Heart left ventricle (tissue), 16 donors: ENCODE results near the gene PLPPR2. TPM values are rescaled to one million over a fixed set of nuclear protein-coding genes. Genes with fewer than 3 reads are reported as not detected.
"Not testable (repeated sequence)": the region's sequence is repeated elsewhere in the genome, so short reads cannot be mapped to it uniquely, and the experiment has no call there.

Source experiments
- ATAC-seq, 4 donors: fragments of 200-7000 bp; cut with Tn5 transposase; one replicate each; pipeline ENCODE4 v1.9.1; 2020 to 2022; ENCODE audit warnings: moderate library complexity in 4 of 4, mild to moderate bottlenecking in 3 of 4, moderate number of reproducible peaks in 1 of 4
- DNase-seq, 5 donors: peaks; one replicate each; pipeline ENCODE4 v3.0.0-alpha.2; 2020
- H3K27ac ChIP-seq, 12 donors: fragments of 200-600 bp; sonication (generic) in 4 of 12; one replicate each; pipeline versions ENCODE4 v1.5.0 to v1.8.0; 2016 to 2022; ENCODE audit warnings: mild to moderate bottlenecking in 2 of 12
- H3K27me3 ChIP-seq, 9 donors: fragments of 200-600 bp; sonication (generic) in 2 of 9; one replicate each; pipeline versions ENCODE4 v1.5.1 to v1.8.0; 2016 to 2022; ENCODE audit warnings: mild to moderate bottlenecking in 3 of 9
- H3K36me3 ChIP-seq, 9 donors: fragments of 200-600 bp; sonication (generic) in 2 of 9; one replicate each; pipeline versions ENCODE4 v1.5.0 to v1.8.0; 2018 to 2022; ENCODE audit warnings: mild to moderate bottlenecking in 2 of 9
- H3K4me1 ChIP-seq, 12 donors: fragments of 200-600 bp; sonication (generic) in 4 of 12; one replicate each; pipeline versions ENCODE4 v1.5.0 to v1.8.0; 2016 to 2022; ENCODE audit warnings: mild to moderate bottlenecking in 3 of 12
- H3K4me3 ChIP-seq, 12 donors: fragments of 200-600 bp; sonication (generic) in 4 of 12; one replicate each; pipeline versions ENCODE4 v1.5.0 to v1.8.0; 2017 to 2022; ENCODE audit warnings: mild to moderate bottlenecking in 9 of 12, moderate library complexity in 4 of 12
- H3K9me3 ChIP-seq, 12 donors: fragments of 200-600 bp; sonication (generic) in 4 of 12; one replicate each; pipeline versions ENCODE4 v1.5.0 to v1.8.0; 2016 to 2022; ENCODE audit warnings: mild to moderate bottlenecking in 1 of 12
- POLR2A ChIP-seq, 2 donors: fragments of 450-650 bp; IDR thresholded peaks; one replicate each; pipeline ENCODE4 v1.6.1; 2017; ENCODE audit warnings: antibody characterized with exemption in 2 of 2, mild to moderate bottlenecking in 2 of 2, moderate library complexity in 2 of 2
- WGBS, 4 donors: extraction: QIAGEN DNeasy Blood & Tissue Kit in 2 of 4; methylation state at CpG; one replicate each; pipeline versions ENCODE4 v1.1.5 to v1.1.7; 2013 to 2018; 5-methylcytosine and 5-hydroxymethylcytosine counted together
- intact Hi-C, 10 donors: fragments of 100-400 bp; cut with DNase I; formaldehyde crosslinking; loops; one replicate each; pipeline versions ENCODE4 v1.11.1 to v1.14.2; 2022
- polyA plus RNA-seq, 2 donors: library from polyadenylated mRNA; stranded (reverse); fragments of 200-250 nt; gene quantifications; one replicate each; pipeline ENCODE4 v1.2.3, GENCODE V29; 2013
- total RNA-seq, 9 donors: library from RNA; depleted of rRNA in 2 of 9; stranded (reverse); fragments of >200 nt in 2 of 9; fragmentation: NEBNext Ultra II Directional in 3 of 9; extraction: Animal tissue kit (Norgen Biotek cat#: 25700) in 3 of 9; gene quantifications; one replicate each; pipeline versions ENCODE4 v1.1.0 to v1.2.4, GENCODE V29; 2016 to 2023
- TF ChIP-seq, protein P1 (sequence below), 12 donors: fragments of 200-600 bp; sonication (generic) in 4 of 12; IDR thresholded peaks; one replicate each; pipeline versions ENCODE4 v1.5.0 to v1.8.0; 2018 to 2022; ENCODE audit warnings: antibody characterized with exemption in 12 of 12, mild to moderate bottlenecking in 5 of 12
- donor health status: ischemic (EF 13 %, LVEDD 7.1; RV severe dilation, severe dysfunction).
- donor health status: healthy with polysubstance abuse.
- donor health status: DM: no; HTN: yes; CAD: no.
- donor health status: DM: no; HTN: no; CAD: no.
- donor health status: ischemic (EF 25% LVEDD 6.9; RV normal size, moderate dysfunction).
- donor health status: ischemic (EF 25% LVEDD 5.7; RV mildly dilated, moderate dysfunction).
- donor health status: healthy.
- donor health status: DM: yes; HTN: yes; CAD: no.
- donor health status: ischemic (EF 35%, LVEDD 5.7; RV mildly dilated, moderate dysfunction).
- donor health status: nonischemic (EF 11% LVEDD 7.7; RV severe dilation, severe dysfunction).
- donor health status: DM: yes; HTN: yes; CAD: no.
- donor health status: PGD.
- donor health status: ischemic (EF 29% LVEDD 5.4; RV normal size, mild dysfunction).
- donor health status: nonischemic (EF 23%, LVEDD 6.1; RV moderate dilation, normal function).

PLPPR2 gene
- total and polyA plus RNA-seq, 11 donors = 4.5 to 24.8 (median 11.2) TPM

DNA sequence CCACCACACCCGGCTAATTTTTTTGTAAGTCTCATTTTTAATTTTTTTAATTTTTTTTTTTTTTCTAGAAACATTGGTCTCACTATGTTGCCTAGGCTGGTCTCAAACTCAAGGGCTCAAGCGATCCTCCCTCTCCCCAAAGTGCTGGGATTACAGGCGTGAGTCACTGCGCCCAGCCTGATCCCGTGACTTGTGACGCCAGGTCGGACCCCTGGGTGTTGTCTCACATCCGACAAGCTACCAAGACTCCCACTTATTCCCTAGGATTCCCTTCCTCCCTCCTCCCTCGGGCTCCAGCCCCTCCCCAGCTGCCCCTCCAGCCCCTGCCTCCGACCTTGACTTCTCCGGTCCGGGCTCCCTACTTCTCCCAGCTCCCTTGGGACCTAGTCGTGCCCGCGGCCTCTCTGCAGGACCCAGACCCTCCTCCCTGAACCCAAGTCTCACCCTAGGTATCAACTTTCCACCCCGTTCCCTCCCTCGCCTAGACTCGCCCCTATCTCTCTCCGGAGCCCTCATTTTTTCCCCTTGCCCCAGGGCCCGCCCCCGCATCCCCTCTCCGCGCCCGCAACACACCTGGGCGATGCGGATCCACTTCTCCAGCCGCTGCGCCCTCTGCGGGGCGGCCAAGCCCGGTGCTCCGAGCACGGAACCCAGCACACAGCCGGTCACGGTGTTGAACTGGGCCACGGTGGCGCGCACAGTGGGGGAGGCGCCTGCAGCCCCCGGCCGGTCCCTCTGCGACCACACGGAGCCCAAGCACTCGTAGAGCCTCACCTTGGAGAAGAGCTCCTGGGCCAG is 50.8 kb downstream of the PLPPR2 start:
- ATAC-seq (peak; percentile 45 to 80 (median 60)), DNase-seq (peak in 1 of 5 donors; percentile 28)
- Histone ChIP-seq H3K4me1 (peaks cover 0 to 9% (median 0%) of the 10 kb centered on the region in 12 donors), H3K27ac (no peak overlapping the region), H3K9me3 (no peaks in the 10 kb centered on the region), H3K36me3 (peaks cover 0 to 4% (median 0%) of the 10 kb centered on the region in 9 donors), H3K4me3 (no peak overlapping the region), H3K27me3 (peaks cover 0 to 10% (median 0%) of the 10 kb centered on the region in 9 donors)
- intact Hi-C loops = no loop called here
- 24 to 36% (median 31%) methylated on average over 37 to 44 of the region's 44 CpGs for WGBS, 4 donors
- TF ChIP-seq POLR2A (IDR thresholded peaks at IDR 0.05) = no peak
- TF ChIP-seq, protein P1, sequence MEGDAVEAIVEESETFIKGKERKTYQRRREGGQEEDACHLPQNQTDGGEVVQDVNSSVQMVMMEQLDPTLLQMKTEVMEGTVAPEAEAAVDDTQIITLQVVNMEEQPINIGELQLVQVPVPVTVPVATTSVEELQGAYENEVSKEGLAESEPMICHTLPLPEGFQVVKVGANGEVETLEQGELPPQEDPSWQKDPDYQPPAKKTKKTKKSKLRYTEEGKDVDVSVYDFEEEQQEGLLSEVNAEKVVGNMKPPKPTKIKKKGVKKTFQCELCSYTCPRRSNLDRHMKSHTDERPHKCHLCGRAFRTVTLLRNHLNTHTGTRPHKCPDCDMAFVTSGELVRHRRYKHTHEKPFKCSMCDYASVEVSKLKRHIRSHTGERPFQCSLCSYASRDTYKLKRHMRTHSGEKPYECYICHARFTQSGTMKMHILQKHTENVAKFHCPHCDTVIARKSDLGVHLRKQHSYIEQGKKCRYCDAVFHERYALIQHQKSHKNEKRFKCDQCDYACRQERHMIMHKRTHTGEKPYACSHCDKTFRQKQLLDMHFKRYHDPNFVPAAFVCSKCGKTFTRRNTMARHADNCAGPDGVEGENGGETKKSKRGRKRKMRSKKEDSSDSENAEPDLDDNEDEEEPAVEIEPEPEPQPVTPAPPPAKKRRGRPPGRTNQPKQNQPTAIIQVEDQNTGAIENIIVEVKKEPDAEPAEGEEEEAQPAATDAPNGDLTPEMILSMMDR (IDR thresholded peaks at IDR 0.05) = peak in 9 of 12 donors; percentile 23 to 54 (median 33)

DNA sequence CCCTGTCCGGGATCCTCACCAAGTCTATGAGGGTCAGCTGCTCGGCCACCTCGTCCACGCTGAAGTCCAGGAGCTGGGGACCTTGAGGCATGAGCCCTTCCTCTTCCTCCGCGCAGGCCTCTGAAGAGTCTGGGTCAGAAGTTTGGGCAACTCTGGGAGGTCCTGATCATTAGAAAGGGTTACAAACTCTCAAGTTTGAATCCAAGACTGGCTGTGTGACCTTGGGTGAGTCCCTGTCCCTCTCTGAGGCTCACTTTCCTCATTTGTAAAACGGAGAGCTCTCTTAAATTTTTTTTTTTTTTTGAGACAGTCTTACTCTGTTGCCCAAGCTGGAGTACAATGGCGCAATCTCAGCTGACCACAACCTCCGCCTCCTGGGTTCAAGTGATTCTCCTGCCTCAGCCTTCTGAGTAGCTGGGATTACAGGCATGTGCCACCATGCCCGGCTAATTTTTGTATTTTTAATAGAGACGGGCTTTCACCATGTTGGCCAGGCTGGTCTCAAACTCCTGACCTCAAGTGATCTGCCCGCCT is 51.5 kb downstream of the PLPPR2 start:
- H3K9me3 ChIP-seq, ATAC-seq, intact Hi-C loops, H3K36me3 ChIP-seq, H3K27me3 ChIP-seq, H3K4me3 ChIP-seq, H3K4me1 ChIP-seq, DNase-seq, H3K27ac ChIP-seq: not testable (repeated sequence)
- 76 to 81% (median 77%) methylated on average over 11 to 12 of the region's 12 CpGs for WGBS, 4 donors

DNA sequence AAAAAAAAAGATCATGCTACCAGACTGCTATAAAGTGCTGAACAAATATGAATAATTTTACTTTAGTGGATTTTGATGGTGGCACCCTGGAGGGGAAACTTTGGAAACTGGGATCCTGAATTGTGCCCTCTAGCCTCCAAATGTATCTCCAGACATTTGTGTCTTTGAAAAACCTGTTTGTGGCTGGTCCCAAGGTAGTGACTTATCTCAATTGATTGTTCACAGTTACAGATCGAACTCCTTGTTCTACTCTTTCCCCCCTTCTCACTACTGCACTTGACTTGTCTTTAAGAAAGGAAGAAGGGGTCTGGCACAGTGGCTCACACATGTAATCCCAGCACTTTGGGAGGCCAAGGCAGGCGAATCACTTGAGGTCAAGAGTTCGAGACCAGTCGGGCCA is 53.4 kb downstream of the PLPPR2 start:
- DNase-seq = no peak
- Histone ChIP-seq H3K27me3 (peaks cover 0 to 10% (median 0%) of the 10 kb centered on the region in 9 donors), H3K4me1 (peaks cover 0 to 9% (median 0%) of the 10 kb centered on the region in 12 donors), H3K9me3 (no peaks in the 10 kb centered on the region), H3K4me3 (no peak overlapping the region), H3K36me3 (peaks cover 0 to 5% (median 0%) of the 10 kb centered on the region in 9 donors), H3K27ac (no peak overlapping the region)
- intact Hi-C loops = no loop called here
- ATAC-seq = no peak
- TF ChIP-seq, protein P1 (IDR thresholded peaks at IDR 0.05) = no peak
- TF ChIP-seq POLR2A (IDR thresholded peaks at IDR 0.05) = no peak
- WGBS, 4 donors = 85 to 90% (median 88%) methylated on average over 4 of the region's 4 CpGs

DNA sequence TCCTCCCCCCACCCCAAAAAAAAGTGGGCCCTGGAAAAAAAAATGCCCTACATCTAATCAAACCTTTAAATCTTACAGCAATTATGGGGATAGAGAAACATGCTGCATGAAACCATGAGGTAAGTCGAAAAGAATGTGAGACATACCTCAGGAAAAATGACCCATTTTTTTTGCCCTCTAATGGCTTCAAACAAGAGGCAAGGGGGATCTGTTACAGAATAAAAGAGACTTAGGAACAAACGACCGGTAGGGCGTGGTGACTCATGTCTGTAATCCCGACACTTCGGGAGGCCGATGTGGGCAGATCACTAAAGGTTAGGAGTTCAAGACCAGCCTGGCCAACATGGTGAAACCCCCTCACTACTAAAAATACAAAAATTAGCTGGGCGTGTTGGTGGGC is 55.5 kb downstream of the PLPPR2 start:
- peaks cover 0 to 17% (median 0%) of the 10 kb centered on the region in 9 donors for H3K27me3 ChIP-seq

More for the DNA sequence above, 55.5 kb downstream of the PLPPR2 start:
- H3K4me1 ChIP-seq = peaks cover 0 to 9% (median 0%) of the 10 kb centered on the region in 12 donors
- intact Hi-C loops = no loop called here
- 68 to 78% (median 70%) methylated on average over 8 of the region's 8 CpGs for WGBS, 4 donors
- DNase-seq (no peak), ATAC-seq (no peak)
- H3K4me3 ChIP-seq = no peak overlapping the region
- H3K36me3 ChIP-seq = peaks cover 0 to 5% (median 0%) of the 10 kb centered on the region in 9 donors
- H3K9me3 ChIP-seq = no peaks in the 10 kb centered on the region
- TF ChIP-seq, protein P1 (IDR thresholded peaks at IDR 0.05) = no peak
- no peak for TF ChIP-seq POLR2A (IDR thresholded peaks at IDR 0.05)
- no peak overlapping the region for H3K27ac ChIP-seq
